ENCODE results near the gene GKAP1. TPM values are rescaled to one million over a fixed set of nuclear protein-coding genes. Genes with fewer than 3 reads are reported as not detected.

GKAP1 gene
- total and polyA plus RNA-seq, 2 donors (not counting 3 experiments of a cell fraction or from before 2014, with no cell fraction given) = 1.3 to 2.5 TPM

DNA sequence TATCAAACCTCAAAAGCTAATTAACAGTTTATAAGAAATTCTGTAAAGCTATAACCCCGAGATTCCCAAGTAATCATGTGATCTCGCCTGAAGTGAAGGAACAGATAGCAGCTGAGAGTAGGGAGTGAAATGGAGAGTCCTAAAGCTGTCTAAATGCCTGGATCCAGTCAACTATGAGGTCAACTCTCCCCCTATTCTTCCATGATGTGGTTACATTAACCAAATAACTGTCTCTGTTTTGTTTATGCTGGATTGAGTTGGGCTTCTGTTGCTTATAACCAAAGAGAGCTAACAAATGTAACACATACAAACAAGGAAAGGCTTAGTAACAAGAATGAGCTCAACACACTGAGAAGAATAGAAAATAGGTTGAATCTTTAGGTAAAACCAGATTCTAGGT, 41.6 kb downstream of the GKAP1 start:
- Histone ChIP-seq H3K4me2 (ENCODE audit: insufficient read depth, low read length) (no peak overlapping the region), H2AFZ (ENCODE audit: low read depth, low read length) (no peak overlapping the region), H3K9me3 (replicated peaks; ENCODE audit: control insufficient read depth, insufficient read depth, low read length) (no peaks in the 10 kb centered on the region), H3K9me1 (replicated peaks; ENCODE audit: control insufficient read depth, extremely low read depth, insufficient read depth, low read length) (no peaks in the 10 kb centered on the region), H3K27me3 (ENCODE audit: control insufficient read depth in 2 of 2, insufficient read depth in 2 of 2, low read length in 2 of 2) (no peaks in the 10 kb centered on the region), H3K9ac (replicated peaks; ENCODE audit: extremely low read depth, insufficient read depth, low read length) (no peak overlapping the region), H3K27ac (ENCODE audit: insufficient read depth, low read depth, low read length) (no peak overlapping the region), H3K4me1 (ENCODE audit: control insufficient read depth, extremely low read depth, insufficient read depth, low read length) (no peaks in the 10 kb centered on the region), H3K4me3 (replicated peaks in 1 of 3; ENCODE audit: insufficient read depth in 1 of 3, low read depth in 1 of 3, low read length in 3 of 3) (no peak overlapping the region), H3K36me3 (ENCODE audit: control insufficient read depth in 2 of 2, extremely low read depth in 1 of 2, insufficient read depth in 2 of 2, low read length in 2 of 2) (no peaks in the 10 kb centered on the region), H4K20me1 (replicated peaks; ENCODE audit: control insufficient read depth, extremely low read depth, insufficient read depth, low read length) (no peaks in the 10 kb centered on the region), H3K79me2 (ENCODE audit: control insufficient read depth, insufficient read depth, low read length) (no peaks in the 10 kb centered on the region)
- dilution Hi-C loops (cut with MboI; ENCODE audit: extremely low pct_ligation_motif_present, low sequenced_read_pairs) = no loop called here
- ChIA-PET POLR2A (no interaction called here), CTCF (interaction anchor here (0.7 to 0.9 kb wide), 2 partner anchors 15 to 155 kb away, joined by 3 read pairs; no protein-coding TSS in a partner anchor)
- no TSS peak for BruUV-seq (replicated peaks)
- intact Hi-C loops (cut with micrococcal nuclease) = no loop called here
- no peak for FAIRE-seq
- DNase-seq (ENCODE audit: low read depth, low spot score) = no peak
- no peak for TF ChIP-seq MYC (IDR thresholded peaks at IDR 0.05; ENCODE audit: low read depth, low read length)
- no peak for TF ChIP-seq EZH2 (IDR thresholded peaks at IDR 0.05; ENCODE audit: borderline replicate concordance, low read depth, low read length, severe bottlenecking)
- no peak for TF ChIP-seq POLR2AphosphoS5 (IDR thresholded peaks at IDR 0.05; ENCODE audit: insufficient read depth, low read depth, low read length)
- no peak for TF ChIP-seq POLR2A (IDR thresholded peaks at IDR 0.05; ENCODE audit: low read depth, low read length)
- TF ChIP-seq MAX (IDR thresholded peaks at IDR 0.05; ENCODE audit: insufficient read depth, insufficient read length) = no peak

DNA sequence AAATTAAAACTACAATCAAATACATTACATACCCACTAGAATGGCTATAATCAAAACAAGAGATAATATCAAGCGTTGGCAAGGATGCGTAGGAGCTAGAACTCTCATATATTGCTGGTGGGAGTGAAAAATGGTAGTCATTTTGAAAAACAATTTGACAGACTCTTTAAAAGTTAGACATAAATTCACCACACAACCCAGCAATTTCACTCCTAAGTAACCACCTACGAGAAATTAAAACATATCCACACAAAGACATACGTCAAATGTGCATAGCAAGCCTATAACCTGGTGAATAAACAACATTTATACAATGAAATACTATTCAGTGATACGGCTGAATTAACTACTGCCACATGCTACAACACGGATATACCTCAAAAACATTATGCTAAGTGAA, 44.7 kb downstream of the GKAP1 start:
- no TSS peak for BruUV-seq (replicated peaks)
- no peak for DNase-seq (ENCODE audit: low read depth, low spot score)
- Histone ChIP-seq H3K4me3 (replicated peaks in 1 of 3; ENCODE audit: insufficient read depth in 1 of 3, low read depth in 1 of 3, low read length in 3 of 3) (no peak overlapping the region), H3K27me3 (ENCODE audit: control insufficient read depth in 2 of 2, insufficient read depth in 2 of 2, low read length in 2 of 2) (no peaks in the 10 kb centered on the region), H3K79me2 (ENCODE audit: control insufficient read depth, insufficient read depth, low read length) (no peaks in the 10 kb centered on the region), H3K9me1 (replicated peaks; ENCODE audit: control insufficient read depth, extremely low read depth, insufficient read depth, low read length) (no peaks in the 10 kb centered on the region), H2AFZ (ENCODE audit: low read depth, low read length) (no peak overlapping the region), H3K27ac (ENCODE audit: insufficient read depth, low read depth, low read length) (no peak overlapping the region), H3K36me3 (ENCODE audit: control insufficient read depth in 2 of 2, extremely low read depth in 1 of 2, insufficient read depth in 2 of 2, low read length in 2 of 2) (no peaks in the 10 kb centered on the region), H3K9me3 (replicated peaks; ENCODE audit: control insufficient read depth, insufficient read depth, low read length) (no peaks in the 10 kb centered on the region), H3K4me2 (ENCODE audit: insufficient read depth, low read length) (no peak overlapping the region), H3K9ac (replicated peaks; ENCODE audit: extremely low read depth, insufficient read depth, low read length) (no peak overlapping the region), H3K4me1 (ENCODE audit: control insufficient read depth, extremely low read depth, insufficient read depth, low read length) (no peaks in the 10 kb centered on the region), H4K20me1 (replicated peaks; ENCODE audit: control insufficient read depth, extremely low read depth, insufficient read depth, low read length) (no peaks in the 10 kb centered on the region)
- no peak for TF ChIP-seq POLR2AphosphoS5 (IDR thresholded peaks at IDR 0.05; ENCODE audit: insufficient read depth, low read depth, low read length)
- TF ChIP-seq, protein P1, sequence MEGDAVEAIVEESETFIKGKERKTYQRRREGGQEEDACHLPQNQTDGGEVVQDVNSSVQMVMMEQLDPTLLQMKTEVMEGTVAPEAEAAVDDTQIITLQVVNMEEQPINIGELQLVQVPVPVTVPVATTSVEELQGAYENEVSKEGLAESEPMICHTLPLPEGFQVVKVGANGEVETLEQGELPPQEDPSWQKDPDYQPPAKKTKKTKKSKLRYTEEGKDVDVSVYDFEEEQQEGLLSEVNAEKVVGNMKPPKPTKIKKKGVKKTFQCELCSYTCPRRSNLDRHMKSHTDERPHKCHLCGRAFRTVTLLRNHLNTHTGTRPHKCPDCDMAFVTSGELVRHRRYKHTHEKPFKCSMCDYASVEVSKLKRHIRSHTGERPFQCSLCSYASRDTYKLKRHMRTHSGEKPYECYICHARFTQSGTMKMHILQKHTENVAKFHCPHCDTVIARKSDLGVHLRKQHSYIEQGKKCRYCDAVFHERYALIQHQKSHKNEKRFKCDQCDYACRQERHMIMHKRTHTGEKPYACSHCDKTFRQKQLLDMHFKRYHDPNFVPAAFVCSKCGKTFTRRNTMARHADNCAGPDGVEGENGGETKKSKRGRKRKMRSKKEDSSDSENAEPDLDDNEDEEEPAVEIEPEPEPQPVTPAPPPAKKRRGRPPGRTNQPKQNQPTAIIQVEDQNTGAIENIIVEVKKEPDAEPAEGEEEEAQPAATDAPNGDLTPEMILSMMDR (IDR thresholded peaks at IDR 0.05; ENCODE audit: extremely low read depth in 1 of 2, insufficient read depth in 1 of 2, low read depth in 1 of 2, low read length in 2 of 2) = no peak
- TF ChIP-seq EZH2 (IDR thresholded peaks at IDR 0.05; ENCODE audit: borderline replicate concordance, low read depth, low read length, severe bottlenecking) = no peak
- no peak for TF ChIP-seq MYC (IDR thresholded peaks at IDR 0.05; ENCODE audit: low read depth, low read length)
- no peak for TF ChIP-seq JUN (IDR thresholded peaks at IDR 0.05; ENCODE audit: borderline replicate concordance, insufficient read depth, insufficient read length, low read depth)
- no peak for TF ChIP-seq GATA2 (IDR thresholded peaks at IDR 0.05; ENCODE audit: insufficient read depth, insufficient read length, low read depth, low read length)
- no peak for TF ChIP-seq MAX (IDR thresholded peaks at IDR 0.05; ENCODE audit: insufficient read depth, insufficient read length)
- TF ChIP-seq FOS (IDR thresholded peaks at IDR 0.05; ENCODE audit: borderline replicate concordance, insufficient read depth, low read length) = no peak
- intact Hi-C loops (cut with micrococcal nuclease) = no loop called here
- FAIRE-seq = no peak
- POLR2A ChIA-PET = no interaction called here
- CTCF ChIA-PET = no interaction called here
- dilution Hi-C loops (cut with MboI; ENCODE audit: extremely low pct_ligation_motif_present, low sequenced_read_pairs) = no loop called here
